ENCODE measurements around the gene FLNB.

The FLNB gene

DNA sequence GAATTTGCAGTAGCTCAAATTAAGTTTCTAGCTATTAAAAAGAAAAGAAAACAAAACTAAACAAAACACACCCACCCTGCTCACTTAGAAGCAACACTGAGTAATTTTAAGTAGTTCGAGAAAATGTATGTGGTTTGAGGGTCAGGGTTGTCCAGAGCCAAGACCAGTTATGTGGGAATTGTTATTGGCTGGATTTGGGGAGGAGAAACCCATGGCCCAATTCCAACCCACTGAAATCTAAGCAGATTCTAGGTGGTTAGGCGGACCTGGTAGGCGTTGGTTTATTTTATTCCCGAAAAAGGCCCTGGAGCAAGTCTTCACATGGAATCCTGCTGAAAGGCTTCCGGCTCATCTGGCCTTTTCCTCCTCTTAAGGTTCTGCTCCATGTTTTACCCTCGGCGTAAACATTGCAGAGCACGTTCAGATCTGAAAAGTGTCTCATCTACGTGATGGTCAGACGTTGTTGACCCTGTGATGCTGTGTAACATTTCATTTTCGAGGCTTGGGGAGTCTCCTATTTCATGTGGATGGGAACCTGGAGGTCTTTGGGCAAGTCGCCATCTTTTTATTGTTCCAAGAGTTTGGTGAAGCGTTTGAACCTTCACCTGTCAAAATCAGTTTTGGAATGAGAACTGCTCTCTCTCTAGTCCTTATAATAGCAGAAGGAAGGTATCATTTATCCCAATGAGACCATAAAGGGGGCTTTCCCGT lies 64.0 kb downstream of the FLNB start:
- Histone ChIP-seq H3K79me2 (ENCODE audit: insufficient read depth, low read length) (no peaks in the 10 kb centered on the region; the same call in 1 of the 2 replicates), H3K4me3 (ENCODE audit: low read length, poor library complexity, severe bottlenecking) (no peak overlapping the region), H4K20me1 (ENCODE audit: insufficient read depth, low read length, poor library complexity, severe bottlenecking) (no peaks in the 10 kb centered on the region), H3K36me3 (ENCODE audit: insufficient read depth, low read length) (peaks cover 6% of the 10 kb centered on the region; the same call in 1 of the 2 replicates), H3K4me2 (ENCODE audit: low read depth, low read length, poor library complexity, severe bottlenecking) (no peak overlapping the region), H3K9me3 (ENCODE audit: insufficient read depth, low read depth, low read length) (no peaks in the 10 kb centered on the region), H3K4me1 (ENCODE audit: insufficient read depth, low read length, poor library complexity, severe bottlenecking) (peaks cover 20% of the 10 kb centered on the region), H3K9ac (ENCODE audit: low read depth, low read length, poor library complexity, severe bottlenecking) (no peak overlapping the region), H3F3A (ENCODE audit: low read depth) (no peaks in the 10 kb centered on the region), H3K27me3 (ENCODE audit: insufficient read depth, low read length, poor library complexity, severe bottlenecking) (no peaks in the 10 kb centered on the region), H2AFZ (ENCODE audit: low read length) (no peak overlapping the region), H3K9me2 (replicated peaks; ENCODE audit: low read depth, low read length) (no peaks in the 10 kb centered on the region)
- no peak for TF ChIP-seq EZH2phosphoT487 (IDR thresholded peaks at IDR 0.05; ENCODE audit: borderline replicate concordance)
- TF ChIP-seq CTCF (conservative IDR thresholded peaks at IDR 0.05; ENCODE audit: low read length): no peak

GRCh38 chr3:58072763-58073130 lies 64.5 kb downstream of the FLNB start:
- Histone ChIP-seq H2AFZ (ENCODE audit: low read length) (no peak overlapping the region), H3K9me3 (ENCODE audit: insufficient read depth, low read depth, low read length) (no peaks in the 10 kb centered on the region), H3K36me3 (ENCODE audit: insufficient read depth, low read length) (peaks cover 11% of the 10 kb centered on the region; the same call in 1 of the 2 replicates), H4K20me1 (ENCODE audit: insufficient read depth, low read length, poor library complexity, severe bottlenecking) (no peaks in the 10 kb centered on the region), H3K4me2 (ENCODE audit: low read depth, low read length, poor library complexity, severe bottlenecking) (no peak overlapping the region), H3K27me3 (ENCODE audit: insufficient read depth, low read length, poor library complexity, severe bottlenecking) (no peaks in the 10 kb centered on the region), H3K79me2 (ENCODE audit: insufficient read depth, low read length) (no peaks in the 10 kb centered on the region; the same call in 1 of the 2 replicates), H3F3A (ENCODE audit: low read depth) (no peaks in the 10 kb centered on the region), H3K4me3 (ENCODE audit: low read length, poor library complexity, severe bottlenecking) (no peak overlapping the region), H3K9me2 (replicated peaks; ENCODE audit: low read depth, low read length) (no peaks in the 10 kb centered on the region), H3K4me1 (ENCODE audit: insufficient read depth, low read length, poor library complexity, severe bottlenecking) (peaks cover 20% of the 10 kb centered on the region), H3K9ac (ENCODE audit: low read depth, low read length, poor library complexity, severe bottlenecking) (no peak overlapping the region)
- TF ChIP-seq EZH2phosphoT487 (IDR thresholded peaks at IDR 0.05; ENCODE audit: borderline replicate concordance) (no peak), CTCF (conservative IDR thresholded peaks at IDR 0.05; ENCODE audit: low read length) (no peak)

DNA sequence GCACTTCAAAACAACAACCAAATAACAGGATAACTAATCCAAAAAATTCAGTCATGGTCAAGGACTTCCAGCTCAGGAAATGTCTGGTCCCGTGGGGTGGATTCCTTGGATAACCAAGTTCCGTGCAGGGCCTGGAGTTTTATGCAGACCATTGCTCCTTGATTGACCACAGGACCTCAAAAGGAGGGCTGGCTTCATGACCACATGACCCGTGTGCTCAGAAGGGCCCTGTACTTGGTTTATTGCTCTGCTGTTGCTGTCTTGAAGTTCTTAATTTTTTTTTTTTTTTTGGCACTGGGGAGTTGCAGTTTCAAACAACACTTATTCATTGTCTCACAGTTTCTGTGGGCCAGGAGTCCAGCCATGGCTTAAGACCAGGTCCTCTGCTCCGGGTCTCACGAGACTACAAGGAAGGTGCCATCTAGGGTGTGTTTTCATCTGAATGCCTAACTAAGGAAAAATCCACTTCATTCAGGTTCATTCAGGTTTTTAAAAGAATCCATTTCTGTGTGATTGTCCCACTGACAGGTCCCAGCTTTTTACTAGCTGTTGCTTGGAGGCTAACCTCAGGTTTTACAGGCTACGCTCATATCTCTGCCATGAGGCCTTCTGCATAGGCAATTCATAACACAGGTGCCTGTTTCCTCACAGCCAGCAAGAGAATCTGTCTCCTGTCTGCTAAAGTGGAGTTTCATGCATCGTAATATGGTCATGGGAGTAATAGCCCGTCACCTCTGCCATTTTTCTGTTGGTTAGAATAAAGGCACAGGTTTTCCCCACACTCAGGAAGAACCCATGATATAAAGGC lies 65.3 kb downstream of the FLNB start:
- no peak for TF ChIP-seq CTCF (conservative IDR thresholded peaks at IDR 0.05; ENCODE audit: low read length)
- TF ChIP-seq EZH2phosphoT487 (IDR thresholded peaks at IDR 0.05; ENCODE audit: borderline replicate concordance): no peak
- H3K9ac ChIP-seq (ENCODE audit: low read depth, low read length, poor library complexity, severe bottlenecking): no peak overlapping the region
- H3K36me3 ChIP-seq (ENCODE audit: insufficient read depth, low read length): peaks cover 19% of the 10 kb centered on the region; the same call in 1 of the 2 replicates

More for the DNA sequence above, 65.3 kb downstream of the FLNB start:
- H3K9me2 ChIP-seq (replicated peaks; ENCODE audit: low read depth, low read length): no peaks in the 10 kb centered on the region
- no peaks in the 10 kb centered on the region for H3K27me3 ChIP-seq (ENCODE audit: insufficient read depth, low read length, poor library complexity, severe bottlenecking)
- H3F3A ChIP-seq (ENCODE audit: low read depth): no peaks in the 10 kb centered on the region
- H2AFZ ChIP-seq (ENCODE audit: low read length): no peak overlapping the region
- H3K9me3 ChIP-seq (ENCODE audit: insufficient read depth, low read depth, low read length): no peaks in the 10 kb centered on the region
- no peaks in the 10 kb centered on the region for H4K20me1 ChIP-seq (ENCODE audit: insufficient read depth, low read length, poor library complexity, severe bottlenecking)
- no peak overlapping the region for H3K4me3 ChIP-seq (ENCODE audit: low read length, poor library complexity, severe bottlenecking)
- peak overlapping the region; percentile 14 for H3K4me2 ChIP-seq (ENCODE audit: low read depth, low read length, poor library complexity, severe bottlenecking)
- H3K79me2 ChIP-seq (ENCODE audit: insufficient read depth, low read length): no peaks in the 10 kb centered on the region; the same call in 1 of the 2 replicates
- H3K4me1 ChIP-seq (ENCODE audit: insufficient read depth, low read length, poor library complexity, severe bottlenecking): peaks cover 20% of the 10 kb centered on the region

All from Loucy (cell line).